NCI-H526 treated with DMSO at 0.1 percent for 48 hours (cell line): Measurements from ENCODE around the gene IFT74.

Experiments
- DNase-seq: peaks from one replicate; lab custom pipeline; 2025; lab: John Stamatoyannopoulos, UW

The IFT74 gene

GRCh38 chr9:26974927-26975326 is 18.7 kb downstream of the IFT74 start:
- DNase-seq: no peak

- DNase-seq: no peak
Measured at GRCh38 chr9:26975728-26976707, 19.8 kb downstream of the IFT74 start.

- DNase-seq: no peak
Measured at GRCh38 chr9:26983340-26983739, 27.1 kb downstream of the IFT74 start.

- DNase-seq: no peak
Measured at GRCh38 chr9:26995810-26996209, 39.6 kb downstream of the IFT74 start.

- no peak for DNase-seq
Measured at GRCh38 chr9:27003426-27004077, 47.3 kb downstream of the IFT74 start.

- DNase-seq: no peak
Measured at GRCh38 chr9:27005491-27005890, 49.3 kb downstream of the IFT74 start, which contains the start of gene LRRC19. Gene LRRC19 (minus strand): TSS chr9:27005672. CDS start chr9:26999694, 5,978 bp downstream.

GRCh38 chr9:27019589-27019988 is 63.4 kb downstream of the IFT74 start:
- DNase-seq: no peak

- DNase-seq: no peak
Measured at GRCh38 chr9:27022920-27023319, 66.7 kb downstream of the IFT74 start.

GRCh38 chr9:27029186-27029585 is 73.0 kb downstream of the IFT74 start:
- no peak for DNase-seq

GRCh38 chr9:27033815-27034403 is 77.7 kb downstream of the IFT74 start:
- DNase-seq: peak; percentile 35

- no peak for DNase-seq
Measured at GRCh38 chr9:27037499-27037898, 81.3 kb downstream of the IFT74 start.

- DNase-seq: no peak
Measured at GRCh38 chr9:27041746-27042145, 85.5 kb downstream of the IFT74 start.

- DNase-seq: no peak
Measured at GRCh38 chr9:27042476-27042875, 86.3 kb downstream of the IFT74 start.

GRCh38 chr9:27043176-27043575 is 87.0 kb downstream of the IFT74 start:
- no peak for DNase-seq

- DNase-seq: no peak
Measured at GRCh38 chr9:27047136-27047535, 90.9 kb downstream of the IFT74 start.

GRCh38 chr9:27053369-27054022 is 97.3 kb downstream of the IFT74 start:
- no peak for DNase-seq

- no peak for DNase-seq
Measured at GRCh38 chr9:27054125-27054524, 97.9 kb downstream of the IFT74 start.

- no peak for DNase-seq
Measured at GRCh38 chr9:27054841-27055240, 98.6 kb downstream of the IFT74 start.

- no peak for DNase-seq
Measured at GRCh38 chr9:27059412-27059811, 103.2 kb downstream of the IFT74 start.

- no peak for DNase-seq
Measured at GRCh38 chr9:27059907-27060306, 103.7 kb downstream of the IFT74 start.

- DNase-seq: no peak
Measured at GRCh38 chr9:27065288-27065687, 109.1 kb downstream of the IFT74 start.
